Mucosa of stomach (tissue), 1 donor: ENCODE results near the gene AMZ2.

Experiments used
- H3K27me3 ChIP-seq: one replicate; pipeline ENCODE4 v1.7.0; 2013; ENCODE audit warnings: mild to moderate bottlenecking, low read length; ENCODE audit not compliant: control insufficient read depth, insufficient read depth
- H3K36me3 ChIP-seq: one replicate; pipeline ENCODE4 v1.7.0; 2013; ENCODE audit warnings: low read length; ENCODE audit not compliant: control insufficient read depth, insufficient read depth
- H3K4me1 ChIP-seq: one replicate; pipeline ENCODE4 v1.7.0; 2013; ENCODE audit warnings: mild to moderate bottlenecking, low read length; ENCODE audit not compliant: control insufficient read depth, insufficient read depth
- H3K4me3 ChIP-seq: one replicate; pipeline ENCODE4 v1.7.0; 2013; ENCODE audit warnings: low read length
- H3K9ac ChIP-seq: one replicate; pipeline ENCODE4 v1.7.0; 2013; ENCODE audit warnings: mild to moderate bottlenecking, low read length, moderate library complexity
- H3K9me3 ChIP-seq: one replicate; pipeline ENCODE4 v1.7.0; 2013; ENCODE audit warnings: mild to moderate bottlenecking, low read length, moderate library complexity; ENCODE audit not compliant: control insufficient read depth
- donor health status: Pancreatic carcinoma.

The AMZ2 gene

DNA sequence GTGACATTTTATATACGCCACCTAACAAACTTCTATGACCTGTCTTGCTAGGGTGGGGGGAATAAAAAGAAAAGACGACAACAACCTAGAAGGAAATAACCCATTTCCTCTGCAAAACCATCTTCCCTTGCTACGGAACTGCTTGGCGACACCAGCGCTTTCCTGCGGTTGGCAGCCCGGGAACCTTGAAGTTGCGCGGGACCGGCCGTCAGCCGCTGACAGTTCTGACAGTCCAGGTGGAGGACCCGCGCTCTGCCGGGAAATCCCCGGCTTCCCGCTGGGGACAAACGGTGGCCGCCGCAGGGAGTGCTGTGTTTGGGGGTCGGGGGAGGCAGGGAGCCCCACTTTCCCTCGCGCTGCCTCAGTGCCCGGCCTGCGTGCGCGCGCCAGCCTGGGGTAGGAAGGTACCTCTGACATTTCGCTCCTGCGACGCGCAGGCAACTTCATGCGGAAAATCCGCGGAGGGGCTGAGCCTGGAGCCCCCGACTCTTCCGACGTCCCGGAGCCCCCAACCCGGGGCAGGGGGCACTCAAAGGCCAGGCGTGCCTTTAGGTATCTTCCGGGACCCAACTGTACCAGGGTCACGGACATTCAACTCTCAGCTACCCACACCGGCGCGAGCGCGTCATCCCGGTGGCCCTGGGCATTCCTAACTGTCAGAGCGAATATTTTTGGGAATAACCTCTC, 42.6 kb downstream of the AMZ2 start:
- no peaks in the 10 kb centered on the region for H3K9me3 ChIP-seq
- peaks cover 12% of the 10 kb centered on the region for H3K27me3 ChIP-seq
- H3K4me1 ChIP-seq: peaks cover 8% of the 10 kb centered on the region
- peak overlapping the region; percentile 63 for H3K9ac ChIP-seq
- H3K36me3 ChIP-seq: no peaks in the 10 kb centered on the region
- H3K4me3 ChIP-seq: no peak overlapping the region

DNA sequence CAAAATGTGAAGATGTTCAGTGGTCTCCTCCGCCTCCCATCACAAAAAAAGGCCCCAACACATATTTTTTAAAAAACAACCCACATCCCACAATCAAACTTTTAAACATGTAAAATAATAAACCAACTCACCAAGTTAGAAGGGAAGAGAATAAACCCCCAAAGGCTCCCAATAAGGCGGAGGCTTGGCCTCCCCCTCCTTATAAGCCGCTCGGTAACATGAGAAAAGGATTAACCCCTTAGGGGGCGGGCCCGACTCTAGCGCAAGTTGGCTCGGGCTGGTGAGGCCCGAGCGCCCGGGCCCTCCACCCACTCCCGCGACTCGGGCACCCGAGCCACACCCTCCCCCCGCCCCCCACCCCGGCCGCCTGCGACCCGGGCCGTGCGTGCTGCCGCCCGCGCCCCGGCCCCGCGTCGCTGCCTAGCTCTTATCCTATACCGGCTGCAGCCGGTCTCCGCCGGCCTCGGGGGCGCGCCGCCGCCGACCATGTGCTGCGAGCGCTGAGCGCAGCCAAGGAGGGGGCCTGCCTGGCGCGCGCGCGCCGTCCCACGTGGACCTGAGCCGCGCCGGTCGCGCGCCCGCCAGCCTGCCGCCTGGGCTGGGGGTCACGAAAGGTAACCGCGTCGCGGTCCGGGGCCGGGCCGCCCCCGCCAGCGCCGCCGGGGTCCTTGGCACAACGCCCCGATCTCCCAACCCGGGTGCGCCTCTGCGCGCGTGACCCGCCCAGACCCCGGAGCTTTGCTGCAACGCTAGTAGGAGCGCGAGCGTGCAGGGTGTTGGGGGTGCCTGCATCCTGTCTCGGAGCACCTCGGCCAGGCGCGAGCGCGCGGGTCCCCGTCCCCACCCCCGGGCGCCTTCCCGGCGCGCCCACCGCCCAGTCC, 43.4 kb downstream of the AMZ2 start, which contains the start of the genes ARSG and SLC16A6:
ARSG (plus strand) TSS at position 541 of the 881 bp plus-strand sequence. CDS start 15,999 bp downstream, outside the sequence.
SLC16A6 (minus strand) TSS at position 173 of the 881 bp plus-strand sequence. CDS start 12,807 bp downstream, outside the sequence.
- Histone ChIP-seq H3K4me3 (peak within 1 kb of the TSS; percentile 44), H3K27me3 (peaks cover 12% of the 10 kb centered on the region), H3K9ac (peak within 1 kb of the TSS; percentile 80), H3K9me3 (no peaks in the 10 kb centered on the region), H3K4me1 (peaks cover 8% of the 10 kb centered on the region), H3K36me3 (no peaks in the 10 kb centered on the region)

GRCh38 chr17:68291836-68292688, 44.2 kb downstream of the AMZ2 start:
- peak overlapping the region; percentile 44 for H3K4me3 ChIP-seq
- peaks cover 12% of the 10 kb centered on the region for H3K27me3 ChIP-seq
- H3K9ac ChIP-seq: peak overlapping the region; percentile 80
- H3K9me3 ChIP-seq: no peaks in the 10 kb centered on the region
- peaks cover 16% of the 10 kb centered on the region for H3K4me1 ChIP-seq
- no peaks in the 10 kb centered on the region for H3K36me3 ChIP-seq

GRCh38 chr17:68292689-68293040, 44.8 kb downstream of the AMZ2 start:
- Histone ChIP-seq H3K9ac (peak overlapping the region; percentile 80), H3K27me3 (peaks cover 12% of the 10 kb centered on the region), H3K36me3 (no peaks in the 10 kb centered on the region), H3K9me3 (no peaks in the 10 kb centered on the region), H3K4me3 (peak overlapping the region; percentile 44), H3K4me1 (peaks cover 18% of the 10 kb centered on the region)

GRCh38 chr17:68293490-68294195, 45.8 kb downstream of the AMZ2 start:
- H3K27me3 ChIP-seq: peaks cover 12% of the 10 kb centered on the region
- H3K9me3 ChIP-seq: no peaks in the 10 kb centered on the region
- H3K9ac ChIP-seq: no peak overlapping the region
- H3K4me1 ChIP-seq: peaks cover 18% of the 10 kb centered on the region
- no peaks in the 10 kb centered on the region for H3K36me3 ChIP-seq
- H3K4me3 ChIP-seq: no peak overlapping the region

- H3K4me3 ChIP-seq: no peak overlapping the region
- no peaks in the 10 kb centered on the region for H3K9me3 ChIP-seq
- peaks cover 18% of the 10 kb centered on the region for H3K4me1 ChIP-seq
- H3K27me3 ChIP-seq: peaks cover 12% of the 10 kb centered on the region
- H3K36me3 ChIP-seq: no peaks in the 10 kb centered on the region
- H3K9ac ChIP-seq: no peak overlapping the region
Observed at GRCh38 chr17:68294196-68294555, 46.3 kb downstream of the AMZ2 start.

GRCh38 chr17:68294617-68295016, 46.8 kb downstream of the AMZ2 start:
- H3K36me3 ChIP-seq: no peaks in the 10 kb centered on the region
- H3K9me3 ChIP-seq: no peaks in the 10 kb centered on the region
- peaks cover 18% of the 10 kb centered on the region for H3K4me1 ChIP-seq
- H3K27me3 ChIP-seq: peaks cover 12% of the 10 kb centered on the region
- H3K9ac ChIP-seq: no peak overlapping the region
- no peak overlapping the region for H3K4me3 ChIP-seq

GRCh38 chr17:68295086-68295485, 47.2 kb downstream of the AMZ2 start:
- Histone ChIP-seq H3K9ac (no peak overlapping the region), H3K4me3 (no peak overlapping the region), H3K27me3 (peaks cover 12% of the 10 kb centered on the region), H3K36me3 (no peaks in the 10 kb centered on the region), H3K9me3 (no peaks in the 10 kb centered on the region), H3K4me1 (peaks cover 18% of the 10 kb centered on the region)

DNA sequence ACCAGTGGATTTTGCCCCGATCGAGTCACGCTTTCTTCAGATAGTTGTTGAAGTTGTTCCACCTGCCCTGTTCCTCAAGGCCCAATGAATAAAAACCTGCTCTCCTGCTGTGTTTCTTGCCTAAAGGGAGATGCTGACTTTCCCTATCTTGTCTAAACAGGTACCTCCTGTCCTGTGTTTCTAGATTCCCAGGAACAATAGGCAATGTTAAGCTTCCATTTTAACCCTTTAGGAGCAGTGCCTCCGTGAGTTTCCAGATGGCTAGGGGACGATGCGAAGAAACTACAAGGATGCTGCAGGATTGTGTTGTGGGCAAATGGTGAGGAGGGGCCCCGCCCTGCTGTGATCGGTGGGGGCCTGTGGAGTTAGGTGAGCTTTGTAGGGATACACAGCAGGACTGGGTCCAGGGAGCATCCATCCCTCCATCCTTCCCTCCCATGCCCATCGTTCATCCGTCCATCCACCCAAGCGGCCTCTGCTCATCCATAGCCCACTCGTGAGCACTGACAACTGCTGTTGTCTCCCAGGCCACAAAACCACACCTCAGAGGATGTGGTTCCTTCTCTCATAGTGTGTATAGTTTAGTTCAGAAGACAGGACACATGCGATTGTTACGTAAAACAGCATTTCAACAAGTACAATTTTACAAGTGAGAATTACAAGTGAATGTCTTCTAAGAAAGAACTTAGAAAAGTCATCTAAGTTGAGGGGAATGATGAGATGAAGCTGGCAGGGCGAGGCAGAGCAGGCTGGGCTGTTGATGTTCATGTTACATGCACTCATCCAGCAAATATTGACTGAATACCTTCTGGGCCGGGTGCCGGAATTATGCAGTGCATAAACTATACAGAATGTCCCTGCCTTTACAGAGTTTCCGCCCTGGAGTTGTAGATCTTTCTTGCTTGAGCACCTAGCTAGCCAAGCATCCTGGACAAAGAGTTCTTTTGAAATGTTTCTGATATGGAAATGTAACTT, 48.7 kb downstream of the AMZ2 start:
- no peak overlapping the region for H3K4me3 ChIP-seq
- H3K36me3 ChIP-seq: no peaks in the 10 kb centered on the region
- H3K27me3 ChIP-seq: peaks cover 12% of the 10 kb centered on the region
- no peak overlapping the region for H3K9ac ChIP-seq
- H3K4me1 ChIP-seq: peaks cover 18% of the 10 kb centered on the region
- H3K9me3 ChIP-seq: no peaks in the 10 kb centered on the region

GRCh38 chr17:68297195-68297594, 49.4 kb downstream of the AMZ2 start:
- Histone ChIP-seq H3K9ac (no peak overlapping the region), H3K36me3 (no peaks in the 10 kb centered on the region), H3K4me3 (no peak overlapping the region), H3K9me3 (no peaks in the 10 kb centered on the region), H3K4me1 (peaks cover 17% of the 10 kb centered on the region), H3K27me3 (peaks cover 11% of the 10 kb centered on the region)
